Endothelial cell (in vitro differentiated cells): ENCODE results near the gene ENPP5. TPM values are rescaled to one million over a fixed set of nuclear protein-coding genes. Genes with fewer than 3 reads are reported as not detected.
"Not testable (repeated sequence)": the region's sequence is repeated elsewhere in the genome, so short reads cannot be mapped to it uniquely, and the experiment has no call there.

ENCODE experiments used
- DNase-seq: peaks from one replicate; pipeline ENCODE4 v3.0.0; 2021; ENCODE audit warnings: low spot score
- H3K27ac Mint-ChIP-seq: one replicate; pipeline ENCODE4 v1.8.0; 2021; ENCODE audit warnings: mixed read lengths, inconsistent platforms; ENCODE audit not compliant: unreplicated experiment
- H3K27me3 Mint-ChIP-seq: one replicate; pipeline ENCODE4 v1.8.0; 2021; ENCODE audit warnings: mild to moderate bottlenecking, moderate library complexity, mixed read lengths, inconsistent platforms; ENCODE audit not compliant: unreplicated experiment
- H3K36me3 Mint-ChIP-seq: one replicate; pipeline ENCODE4 v1.8.0; 2021; ENCODE audit warnings: mild to moderate bottlenecking, low read depth, mixed read lengths, inconsistent platforms; ENCODE audit not compliant: unreplicated experiment
- H3K4me1 Mint-ChIP-seq: one replicate; pipeline ENCODE4 v1.8.0; 2021; ENCODE audit warnings: mild to moderate bottlenecking, mixed read lengths, inconsistent platforms; ENCODE audit not compliant: unreplicated experiment
- H3K4me3 Mint-ChIP-seq: one replicate; pipeline ENCODE4 v1.8.0; 2021; ENCODE audit warnings: mild to moderate bottlenecking, mixed read lengths, inconsistent platforms; ENCODE audit not compliant: unreplicated experiment
- H3K9me3 Mint-ChIP-seq: one replicate; pipeline ENCODE4 v1.8.0; 2021; ENCODE audit warnings: mixed read lengths, inconsistent platforms; ENCODE audit not compliant: unreplicated experiment
- CTCF ChIP-seq: fragments of 200-600 bp; sonication (generic); IDR thresholded peaks from one replicate; pipeline ENCODE4 v1.5.0; 2021; ENCODE audit warnings: antibody characterized with exemption; ENCODE audit not compliant: unreplicated experiment
- total RNA-seq: library from RNA; stranded (reverse); fragmentation: NEBNext Ultra II Directional; extraction: Animal tissue kit (Norgen Biotek cat#: 25700); gene quantifications from one replicate; pipeline ENCODE4 v1.2.1, GENCODE V29; 2021; ENCODE audit not compliant: unreplicated experiment

The ENPP5 gene
- total RNA-seq, 1 donor from 2014 or later: 4.8 TPM

GRCh38 chr6:46159229-46159628, 11.6 kb downstream of the ENPP5 start:
- no peak overlapping the region for H3K4me3 Mint-ChIP-seq
- H3K4me1 Mint-ChIP-seq: no peaks in the 10 kb centered on the region
- no peak overlapping the region for H3K27ac Mint-ChIP-seq
- H3K27me3 Mint-ChIP-seq: no peaks in the 10 kb centered on the region
- no peak for DNase-seq
- H3K36me3 Mint-ChIP-seq: no peaks in the 10 kb centered on the region
- H3K9me3 Mint-ChIP-seq: no peaks in the 10 kb centered on the region
- TF ChIP-seq CTCF: no peak

- Mint-ChIP-seq H3K4me3 (no peak overlapping the region), H3K27ac (no peak overlapping the region), H3K36me3 (no peaks in the 10 kb centered on the region), H3K4me1 (no peaks in the 10 kb centered on the region), H3K27me3 (no peaks in the 10 kb centered on the region), H3K9me3 (no peaks in the 10 kb centered on the region)
- no peak for DNase-seq
- TF ChIP-seq CTCF: no peak
Measured at GRCh38 chr6:46156701-46157100, 14.1 kb downstream of the ENPP5 start.

GRCh38 chr6:46149066-46149465, 21.7 kb downstream of the ENPP5 start:
- not testable (repeated sequence) for H3K4me1 Mint-ChIP-seq, H3K27ac Mint-ChIP-seq, H3K9me3 Mint-ChIP-seq

GRCh38 chr6:46144270-46144669, 26.5 kb downstream of the ENPP5 start:
- Mint-ChIP-seq H3K4me1 (no peaks in the 10 kb centered on the region), H3K4me3 (no peak overlapping the region), H3K9me3 (no peaks in the 10 kb centered on the region), H3K27me3 (no peaks in the 10 kb centered on the region), H3K36me3 (no peaks in the 10 kb centered on the region), H3K27ac (no peak overlapping the region)
- TF ChIP-seq CTCF: no peak
- DNase-seq: no peak

More at GRCh38 chr6:46149066-46149465, 21.7 kb downstream of the ENPP5 start:
- not testable (repeated sequence) for DNase-seq, H3K4me3 Mint-ChIP-seq, H3K27me3 Mint-ChIP-seq, H3K36me3 Mint-ChIP-seq

- no peaks in the 10 kb centered on the region for H3K27me3 Mint-ChIP-seq
- no peak overlapping the region for H3K27ac Mint-ChIP-seq
- no peaks in the 10 kb centered on the region for H3K9me3 Mint-ChIP-seq
Measured at GRCh38 chr6:46138281-46138680, 32.5 kb downstream of the ENPP5 start.

More at GRCh38 chr6:46138281-46138680, 32.5 kb downstream of the ENPP5 start:
- Mint-ChIP-seq H3K4me1 (no peaks in the 10 kb centered on the region), H3K4me3 (no peak overlapping the region), H3K36me3 (no peaks in the 10 kb centered on the region)
- no peak for DNase-seq
- no peak for TF ChIP-seq CTCF
